Fibroblast of skin of right biceps (primary cell): ENCODE results near the gene IGSF21.

ENCODE experiments used
- DNase-seq: peaks from one replicate; pipeline ENCODE4 v3.0.0-alpha.2; 2013

The IGSF21 gene

GRCh38 chr1:18278946-18279345, 171.3 kb downstream of the IGSF21 start:
- no peak for DNase-seq

- DNase-seq, result no peak
Measured at GRCh38 chr1:18279351-18280074, 171.9 kb downstream of the IGSF21 start.

DNA sequence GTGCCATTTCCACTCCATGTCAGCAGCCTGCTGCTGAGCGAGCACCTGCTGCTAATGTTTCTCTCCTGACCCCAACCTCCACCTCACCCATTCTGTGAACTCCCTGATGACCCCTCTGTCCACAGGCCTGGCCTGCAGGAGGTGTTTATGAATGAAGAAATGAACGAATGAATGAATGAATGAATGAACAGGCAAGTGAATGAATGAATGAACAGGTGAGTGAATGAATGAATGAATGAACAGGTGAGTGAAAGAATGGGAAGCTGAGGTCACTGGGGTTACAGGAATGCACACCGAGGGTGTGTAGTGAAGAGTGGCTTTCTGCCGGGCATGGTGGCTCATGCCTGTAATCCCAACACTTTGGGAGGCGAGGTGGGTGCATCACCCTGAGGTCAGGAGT, 173.4 kb downstream of the IGSF21 start:
- no peak for DNase-seq

GRCh38 chr1:18282851-18283600, 175.4 kb downstream of the IGSF21 start:
- DNase-seq, result no peak

- peak; percentile 9 for DNase-seq
Measured at GRCh38 chr1:18283601-18284385, 176.2 kb downstream of the IGSF21 start.

- DNase-seq, result no peak
Measured at GRCh38 chr1:18284805-18285537, 177.4 kb downstream of the IGSF21 start.

GRCh38 chr1:18285538-18285924, 177.9 kb downstream of the IGSF21 start:
- DNase-seq, result no peak

DNA sequence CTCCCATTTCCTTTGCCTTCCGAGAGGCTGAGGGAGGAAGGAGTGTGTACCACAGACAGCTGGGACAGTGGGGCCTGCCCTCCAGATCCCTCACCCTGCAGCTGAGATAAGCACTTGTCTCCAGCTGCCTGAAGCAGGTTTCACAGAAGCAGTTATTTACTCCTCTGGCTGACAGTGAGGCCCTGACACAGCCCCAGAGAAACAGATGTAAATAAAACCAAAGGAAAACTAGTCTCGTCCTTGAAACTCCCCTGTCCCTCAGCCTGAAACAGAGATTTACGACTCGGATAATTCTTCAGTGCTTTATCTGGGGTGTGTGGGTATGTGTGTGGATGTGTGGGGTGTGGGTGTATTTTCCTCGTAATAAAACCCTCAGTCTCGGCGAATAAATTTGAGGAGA, 181.1 kb downstream of the IGSF21 start:
- DNase-seq, result no peak

GRCh38 chr1:18289597-18289996, 182.0 kb downstream of the IGSF21 start:
- no peak for DNase-seq

GRCh38 chr1:18290740-18291412, 183.3 kb downstream of the IGSF21 start:
- no peak for DNase-seq

DNA sequence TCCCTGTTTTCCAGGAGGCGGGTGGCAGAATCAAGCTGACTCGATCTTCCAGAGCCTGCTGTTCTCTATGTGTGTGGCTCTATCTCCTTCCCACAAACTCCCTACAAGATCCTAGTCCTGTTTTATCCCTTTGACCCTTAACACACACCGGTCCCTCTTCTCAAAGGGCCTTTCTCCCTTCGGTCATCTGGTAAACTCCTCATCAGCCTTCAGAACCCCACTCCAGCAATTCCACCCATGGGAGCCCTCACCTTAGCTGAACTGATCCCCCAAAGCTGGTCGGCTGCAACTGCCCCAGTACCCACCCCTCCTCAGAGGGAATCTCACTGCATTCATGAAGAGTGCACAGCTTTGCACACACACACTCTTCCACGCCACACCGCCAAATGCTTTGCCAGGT, 184.9 kb downstream of the IGSF21 start:
- DNase-seq, result no peak

DNA sequence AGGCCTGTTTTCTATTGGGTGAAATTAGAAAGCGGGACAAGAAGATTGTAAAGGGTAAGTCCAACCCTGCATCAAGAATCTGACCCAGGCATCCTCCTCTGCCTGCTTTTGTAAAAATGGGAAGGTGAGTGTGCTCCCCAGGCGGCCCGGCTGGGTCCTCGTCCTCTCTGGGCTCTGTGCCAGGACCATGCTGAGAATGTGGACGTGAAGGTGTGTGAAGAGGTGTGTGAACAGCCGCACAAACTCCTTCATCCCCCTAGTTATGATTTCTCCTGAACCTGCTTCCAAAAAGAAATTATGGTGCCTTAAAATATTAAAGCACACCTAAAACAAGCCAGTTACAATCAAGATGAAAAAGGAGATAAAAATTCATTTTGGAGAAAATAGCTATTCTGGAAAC, 185.7 kb downstream of the IGSF21 start:
- DNase-seq, result no peak

DNA sequence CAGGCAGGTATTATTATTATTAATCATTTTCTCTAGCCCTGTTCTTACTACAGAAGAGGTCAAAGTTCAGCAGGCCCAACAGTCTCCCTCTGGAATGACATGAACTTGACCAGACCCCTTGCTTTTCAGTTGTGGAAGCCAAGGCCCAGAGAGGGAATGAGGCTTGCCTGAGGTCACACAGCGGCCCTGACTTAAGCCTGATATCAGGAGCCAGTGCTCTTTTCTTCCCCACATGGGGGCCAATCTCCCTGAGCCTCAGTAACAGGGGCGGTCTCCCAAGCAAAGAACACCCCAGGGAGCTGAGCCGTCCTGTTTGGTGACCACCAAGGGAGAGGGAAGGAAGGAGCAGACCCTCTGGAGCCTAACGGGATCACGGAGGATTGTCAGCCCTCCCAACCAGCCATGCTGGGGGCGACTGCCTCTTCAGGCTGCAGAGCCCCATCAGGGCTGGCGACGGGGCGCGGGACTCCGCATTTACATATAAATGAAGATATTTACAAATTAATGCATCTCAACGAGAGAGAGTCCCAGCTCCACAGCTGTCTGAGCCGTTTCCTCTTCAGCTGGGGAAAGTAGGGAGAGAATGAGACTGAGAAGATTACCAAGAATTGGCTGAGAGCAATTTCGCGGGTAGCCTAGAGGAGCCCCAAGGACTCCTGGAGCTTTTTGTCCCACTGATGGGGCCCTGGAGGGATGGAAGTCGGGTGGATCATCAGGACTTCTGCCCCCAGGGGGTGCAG, 187.0 kb downstream of the IGSF21 start:
- DNase-seq, result no peak

GRCh38 chr1:18297896-18298648, 190.5 kb downstream of the IGSF21 start:
- DNase-seq, result no peak

GRCh38 chr1:18299441-18300338, 192.1 kb downstream of the IGSF21 start:
- peak; percentile 9 for DNase-seq

DNA sequence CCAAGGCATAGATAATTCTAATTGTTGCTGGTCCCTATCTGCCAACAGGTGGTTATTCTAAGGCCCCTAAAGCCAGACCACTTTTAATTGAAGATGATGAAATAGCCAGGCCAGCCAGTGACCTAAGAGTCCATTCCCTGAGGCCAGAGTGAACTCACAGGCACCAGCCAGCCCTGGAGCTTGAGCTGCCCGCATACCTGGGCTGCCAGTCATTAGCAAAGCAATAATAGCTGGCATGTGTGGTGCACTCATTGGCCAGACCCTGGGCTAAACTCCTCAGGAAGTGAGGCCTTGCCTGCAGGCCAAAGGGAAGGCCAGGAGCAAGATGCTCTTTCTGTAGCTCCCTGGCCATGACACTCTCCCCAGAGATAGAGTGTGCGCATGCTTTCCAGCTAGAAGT, 192.8 kb downstream of the IGSF21 start:
- DNase-seq, result no peak

DNA sequence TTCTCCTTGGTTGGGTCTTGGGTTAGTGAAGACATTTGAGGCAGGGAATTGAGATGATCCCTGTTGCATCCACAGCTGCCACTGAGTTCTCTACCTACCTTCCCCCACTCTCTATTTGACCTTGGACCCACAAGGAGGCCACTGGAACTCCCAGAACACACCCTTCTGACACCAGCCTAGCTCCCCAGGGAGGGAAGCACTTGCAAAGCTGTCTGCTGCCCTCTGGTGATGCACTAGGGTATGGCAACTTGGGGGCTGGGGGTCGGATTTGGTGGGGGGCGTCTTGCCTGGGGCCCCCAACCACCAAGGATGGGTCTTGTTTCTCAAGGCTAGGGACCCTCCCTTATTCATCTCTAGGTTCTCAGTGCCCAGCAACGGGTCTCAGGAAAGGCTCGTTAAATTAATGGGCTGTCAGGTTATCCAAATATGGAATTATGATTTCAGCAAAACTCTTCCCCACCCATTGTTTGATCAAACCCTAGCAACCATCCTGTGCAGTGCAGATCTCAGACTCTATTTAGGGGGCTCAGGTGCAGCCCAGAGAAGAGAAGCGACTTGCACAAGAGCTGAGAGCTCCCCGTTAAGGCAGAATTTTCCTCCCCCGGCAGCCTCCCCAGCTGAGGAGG, 195.3 kb downstream of the IGSF21 start:
- DNase-seq, result no peak

GRCh38 chr1:18304151-18304869, 196.7 kb downstream of the IGSF21 start:
- no peak for DNase-seq
